Measurements from ENCODE around the gene NUDT3. TPM values are rescaled to one million over a fixed set of nuclear protein-coding genes. Genes with fewer than 3 reads are reported as not detected.
"Not testable (repeated sequence)": the region's sequence is repeated elsewhere in the genome, so short reads cannot be mapped to it uniquely, and the experiment has no call there.

Gene NUDT3
- polyA plus RNA-seq, 2 of the 4 experiments (the other 2 are of a cell fraction), result 5.2 to 13.4 TPM

GRCh38 chr6:34366639-34366921 is 25.9 kb downstream of the NUDT3 start:
- no peaks in the 10 kb centered on the region for H3K4me1 ChIP-seq
- ATAC-seq (no peak), DNase-seq (ENCODE audit: low read depth in 1 of 2, low spot score in 1 of 2) (no peak), FAIRE-seq (no peak)
- H3K4me2 ChIP-seq, result no peak overlapping the region
- no peaks in the 10 kb centered on the region for H3K9me3 ChIP-seq
- CTCF ChIA-PET, result interaction anchor here (1.0 kb wide), 1 partner anchor 24 kb away, joined by 4 read pairs; no protein-coding TSS in a partner anchor
- POLR2A ChIA-PET, result no interaction called here
- no peak for TF ChIP-seq HDAC2 (IDR thresholded peaks at IDR 0.05)
- TF ChIP-seq PHF8 (IDR thresholded peaks at IDR 0.05; ENCODE audit: borderline replicate concordance, low read depth), result no peak
- no peak for TF ChIP-seq EP300 (IDR thresholded peaks at IDR 0.05)
- TF ChIP-seq, protein P1, sequence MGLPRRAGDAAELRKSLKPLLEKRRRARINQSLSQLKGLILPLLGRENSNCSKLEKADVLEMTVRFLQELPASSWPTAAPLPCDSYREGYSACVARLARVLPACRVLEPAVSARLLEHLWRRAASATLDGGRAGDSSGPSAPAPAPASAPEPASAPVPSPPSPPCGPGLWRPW (IDR thresholded peaks at IDR 0.05), result no peak
- no peak for TF ChIP-seq RARB (CRISPR knock-in tag; IDR thresholded peaks at IDR 0.05)
- no peak for TF ChIP-seq CHD2 (IDR thresholded peaks at IDR 0.05; ENCODE audit: low read length, partially characterized antibody)
- TF ChIP-seq, protein P2, sequence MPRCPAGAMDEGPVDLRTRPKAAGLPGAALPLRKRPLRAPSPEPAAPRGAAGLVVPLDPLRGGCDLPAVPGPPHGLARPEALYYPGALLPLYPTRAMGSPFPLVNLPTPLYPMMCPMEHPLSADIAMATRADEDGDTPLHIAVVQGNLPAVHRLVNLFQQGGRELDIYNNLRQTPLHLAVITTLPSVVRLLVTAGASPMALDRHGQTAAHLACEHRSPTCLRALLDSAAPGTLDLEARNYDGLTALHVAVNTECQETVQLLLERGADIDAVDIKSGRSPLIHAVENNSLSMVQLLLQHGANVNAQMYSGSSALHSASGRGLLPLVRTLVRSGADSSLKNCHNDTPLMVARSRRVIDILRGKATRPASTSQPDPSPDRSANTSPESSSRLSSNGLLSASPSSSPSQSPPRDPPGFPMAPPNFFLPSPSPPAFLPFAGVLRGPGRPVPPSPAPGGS (IDR thresholded peaks at IDR 0.05), result no peak
- TF ChIP-seq ZFP36 (IDR thresholded peaks at IDR 0.05; ENCODE audit: borderline replicate concordance, partially characterized antibody), result no peak
- no peak for TF ChIP-seq BHLHE40 (IDR thresholded peaks at IDR 0.05; ENCODE audit: low read depth, low read length)
- TF ChIP-seq POLR2A (IDR thresholded peaks at IDR 0.05; ENCODE audit: low read length), result no peak
- TF ChIP-seq MYC (IDR thresholded peaks at IDR 0.05; ENCODE audit: borderline replicate concordance, low read length), result no peak
- TF ChIP-seq CHD4 (IDR thresholded peaks at IDR 0.05; ENCODE audit: borderline replicate concordance), result no peak
- no peak for TF ChIP-seq REST (IDR thresholded peaks at IDR 0.05)
- no peak for TF ChIP-seq MAX (IDR thresholded peaks at IDR 0.05)
- TF ChIP-seq NR3C1 (IDR thresholded peaks at IDR 0.05), result no peak
- TF ChIP-seq JUNB (IDR thresholded peaks at IDR 0.05), result no peak
- no peak for TF ChIP-seq FOSL2 (IDR thresholded peaks at IDR 0.05)
- TF ChIP-seq FOSL2 (CRISPR knock-in tag; IDR thresholded peaks at IDR 0.05), result no peak
- TF ChIP-seq PBX3 (IDR thresholded peaks at IDR 0.05), result no peak
- WGBS (ENCODE audit: missing lambda C conversion rate), result 71% methylated on average over 3 of the region's 3 CpGs
- H3K4me3 ChIP-seq, result no peak overlapping the region
- no peak overlapping the region for H3K27ac ChIP-seq

DNA sequence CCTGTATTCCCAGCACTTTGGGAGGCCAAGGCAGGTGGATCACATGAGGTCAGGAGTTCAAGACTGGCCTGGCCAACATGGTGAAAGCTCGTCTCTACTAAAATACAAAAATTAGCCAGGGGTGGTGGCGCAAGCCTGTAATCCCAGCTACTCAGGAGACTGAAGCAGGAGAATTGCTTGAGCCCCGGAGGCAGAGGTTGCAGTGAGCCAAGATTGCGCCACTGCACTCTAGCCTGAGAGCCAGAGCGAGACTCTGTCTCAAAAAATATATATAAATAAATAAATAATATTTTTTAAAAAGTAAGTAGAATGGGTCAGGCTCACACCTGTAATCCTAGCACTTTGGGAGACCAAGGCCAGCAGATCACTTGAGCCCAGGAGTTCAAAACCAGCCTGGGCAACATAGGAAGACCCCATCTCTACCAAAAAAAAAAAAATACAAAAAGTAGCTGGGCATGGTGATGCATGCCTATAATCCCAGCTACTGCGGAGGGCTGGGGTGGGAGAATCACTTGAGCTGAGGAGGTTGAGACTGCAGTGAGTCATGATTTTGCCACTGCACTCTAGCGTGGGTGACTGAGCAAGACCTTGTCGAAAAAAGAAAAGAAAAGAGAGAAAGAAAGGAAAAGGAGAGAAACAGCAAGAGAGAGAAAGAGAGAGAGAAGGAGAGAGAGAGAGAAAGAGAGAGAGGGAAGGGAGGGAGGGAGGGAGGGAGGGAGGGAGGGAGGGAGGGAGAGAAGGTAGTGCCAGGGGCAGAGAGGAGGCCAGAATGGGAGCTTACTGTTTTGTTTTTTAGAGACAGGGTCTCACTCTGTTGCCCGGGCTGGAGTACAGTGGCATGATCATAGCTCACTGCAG is 26.5 kb downstream of the NUDT3 start:
- WGBS (ENCODE audit: missing lambda C conversion rate), result 94% methylated on average over 9 of the region's 9 CpGs
- FAIRE-seq; H3K4me3 ChIP-seq; H3K4me1 ChIP-seq; H3K4me2 ChIP-seq; DNase-seq (ENCODE audit: low read depth in 1 of 2, low spot score in 1 of 2); POLR2A ChIA-PET; ATAC-seq; H3K27ac ChIP-seq; H3K9me3 ChIP-seq: not testable (repeated sequence)
- CTCF ChIA-PET, result interaction anchor here (1.0 kb wide), 1 partner anchor 24 kb away, joined by 4 read pairs; no protein-coding TSS in a partner anchor

DNA sequence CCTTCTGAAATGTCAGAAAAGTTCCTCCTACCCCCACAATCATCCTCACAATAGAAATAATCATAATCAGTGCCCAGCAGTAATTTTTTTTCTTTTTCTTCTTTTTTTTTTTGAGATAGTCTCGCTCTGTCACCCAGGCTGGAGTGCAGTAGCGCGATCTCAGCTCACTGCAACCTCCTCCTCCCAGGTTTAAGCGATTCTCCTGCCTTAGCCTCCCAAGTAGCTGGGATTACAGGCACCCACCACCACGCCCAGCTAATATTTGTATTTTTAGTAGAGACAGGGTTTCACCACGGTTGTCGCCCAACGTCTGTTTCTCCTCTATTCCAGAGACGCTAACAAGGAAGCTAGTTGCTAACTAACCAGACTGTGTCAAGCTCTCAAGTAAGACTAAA is 28.8 kb downstream of the NUDT3 start:
- POLR2A ChIA-PET, result not testable (repeated sequence)

More for the DNA sequence above, 28.8 kb downstream of the NUDT3 start:
- DNase-seq (ENCODE audit: low read depth in 1 of 2, low spot score in 1 of 2); H3K9me3 ChIP-seq; H3K4me3 ChIP-seq; FAIRE-seq; ATAC-seq; H3K4me1 ChIP-seq; H3K4me2 ChIP-seq; H3K27ac ChIP-seq: not testable (repeated sequence)
- CTCF ChIA-PET, result interaction anchor here (1.6 kb wide), 1 partner anchor 168 kb away, joined by 5 read pairs; no protein-coding TSS in a partner anchor
- 94% methylated on average over 9 of the region's 9 CpGs for WGBS (ENCODE audit: missing lambda C conversion rate)

Measured in A549 (cell line).